Liver (tissue), 9 donors: Measurements from ENCODE around the gene IWS1. TPM values are rescaled to one million over a fixed set of nuclear protein-coding genes. Genes with fewer than 3 reads are reported as not detected.
A peak's percentile ranks its signal among the peaks of the same experiment; 100 is the strongest.

Source experiments
- DNase-seq: peaks from one replicate; pipeline ENCODE4 v3.0.0-alpha.2; 2017; ENCODE audit warnings: low spot score
- H3K27ac ChIP-seq, 2 donors: one replicate each; pipeline ENCODE4 v1.7.0; 2013; ENCODE audit warnings: inconsistent platforms in 2 of 2, low read length in 2 of 2, control low read depth in 1 of 2, low read depth in 1 of 2, mild to moderate bottlenecking in 1 of 2
- H3K27me3 ChIP-seq, 4 donors: one replicate each; pipeline versions ENCODE4 v1.6.1 to v1.7.0; 2013; ENCODE audit warnings: low read length in 3 of 4, inconsistent platforms in 1 of 4, mild to moderate bottlenecking in 1 of 4, moderate library complexity in 1 of 4; ENCODE audit not compliant: control insufficient read depth in 4 of 4, insufficient read depth in 4 of 4
- H3K36me3 ChIP-seq, 4 donors: one replicate each; pipeline versions ENCODE4 v1.6.1 to v1.7.0; 2013; ENCODE audit warnings: low read length in 3 of 4, mild to moderate bottlenecking in 3 of 4, low read depth in 1 of 4, moderate library complexity in 1 of 4; ENCODE audit not compliant: control insufficient read depth in 4 of 4, insufficient read depth in 3 of 4
- H3K4me1 ChIP-seq, 4 donors: one replicate each; pipeline versions ENCODE4 v1.6.1 to v1.7.0; 2013; ENCODE audit warnings: low read length in 3 of 4, mild to moderate bottlenecking in 3 of 4, moderate library complexity in 1 of 4; ENCODE audit not compliant: control insufficient read depth in 4 of 4, insufficient read depth in 4 of 4
- H3K4me3 ChIP-seq, 3 donors: one replicate each; pipeline versions ENCODE4 v1.6.1 to v1.7.0; 2013; ENCODE audit warnings: low read length in 3 of 3, control low read depth in 1 of 3, low read depth in 1 of 3, mild to moderate bottlenecking in 1 of 3
- H3K9ac ChIP-seq, 2 donors: one replicate each; pipeline ENCODE4 v1.7.0; 2013; ENCODE audit warnings: low read length in 2 of 2, mild to moderate bottlenecking in 2 of 2, moderate library complexity in 2 of 2, control low read depth in 1 of 2, low read depth in 1 of 2
- H3K9me3 ChIP-seq, 4 donors: one replicate each; pipeline versions ENCODE4 v1.6.1 to v1.7.0; 2013; ENCODE audit warnings: low read length in 3 of 4; ENCODE audit not compliant: control insufficient read depth in 4 of 4
- ATF3 ChIP-seq: IDR thresholded peaks from 2 replicates; pipeline ENCODE4 v1.6.1; 2016; ENCODE audit warnings: antibody characterized with exemption
- EGR1 ChIP-seq, 2 donors: IDR thresholded peaks; 2 replicates each; pipeline ENCODE4 v1.6.1; 2016 to 2018; ENCODE audit warnings: antibody characterized with exemption in 2 of 2, low read depth in 2 of 2
- FOXA1 ChIP-seq: IDR thresholded peaks from 2 replicates; pipeline ENCODE4 v1.6.1; 2016; ENCODE audit warnings: antibody characterized with exemption
- FOXA2 ChIP-seq: IDR thresholded peaks from 2 replicates; pipeline ENCODE4 v1.6.1; 2016; ENCODE audit warnings: antibody characterized with exemption
- GABPA ChIP-seq, 2 donors: IDR thresholded peaks in 1 of 2; conservative IDR thresholded peaks in 1 of 2; 2 replicates each; pipeline ENCODE4 v1.6.1; 2016; ENCODE audit warnings: antibody characterized with exemption in 2 of 2, mild to moderate bottlenecking in 1 of 2, moderate library complexity in 1 of 2
- HNF4A ChIP-seq, 2 donors: conservative IDR thresholded peaks; 2 replicates each; pipeline ENCODE4 v1.6.1; 2016; ENCODE audit warnings: antibody characterized with exemption in 2 of 2, mild to moderate bottlenecking in 2 of 2
- HNF4G ChIP-seq: IDR thresholded peaks from 2 replicates; pipeline ENCODE4 v1.6.1; 2016; ENCODE audit warnings: antibody characterized with exemption
- JUND ChIP-seq, 2 donors: IDR thresholded peaks; 2 replicates each; pipeline ENCODE4 v1.6.1; 2016; ENCODE audit warnings: antibody characterized with exemption in 2 of 2
- NR2F2 ChIP-seq: IDR thresholded peaks from 2 replicates; pipeline ENCODE4 v1.6.1; 2016; ENCODE audit warnings: antibody characterized with exemption
- RAD21 ChIP-seq, 2 donors: IDR thresholded peaks; 2 replicates each; pipeline ENCODE4 v1.6.1; 2016; ENCODE audit warnings: antibody characterized with exemption in 2 of 2, mild to moderate bottlenecking in 2 of 2
- RXRA ChIP-seq, 2 donors: IDR thresholded peaks; 2 replicates each; pipeline ENCODE4 v1.6.1; 2017 to 2018; ENCODE audit warnings: antibody characterized with exemption in 2 of 2, mild to moderate bottlenecking in 1 of 2
- SP1 ChIP-seq: IDR thresholded peaks from 2 replicates; pipeline ENCODE4 v1.6.1; 2018; ENCODE audit warnings: antibody characterized with exemption, mild to moderate bottlenecking
- TAF1 ChIP-seq: conservative IDR thresholded peaks from 2 replicates; pipeline ENCODE4 v1.6.1; 2016; ENCODE audit warnings: antibody characterized with exemption, mild to moderate bottlenecking
- YY1 ChIP-seq: IDR thresholded peaks from 2 replicates; pipeline ENCODE4 v1.6.1; 2016; ENCODE audit warnings: antibody characterized with exemption, mild to moderate bottlenecking
- ZBTB33 ChIP-seq: IDR thresholded peaks from 2 replicates; pipeline ENCODE4 v1.6.1; 2016; ENCODE audit warnings: antibody characterized with exemption
- WGBS: extraction: QIAGEN DNeasy Blood & Tissue Kit; methylation state at CpG from one replicate; pipeline ENCODE4 v1.1.7; 2013; 5-methylcytosine and 5-hydroxymethylcytosine counted together
- polyA plus RNA-seq, 2 donors: library from polyadenylated mRNA; stranded (reverse) in 1 of 2; unstranded in 1 of 2; fragments of 200-250 nt in 1 of 2; fragments of >200 nt in 1 of 2; fragmentation: Nextera tagmentation in 1 of 2; extraction: Ambion mirVana in 1 of 2; gene quantifications; one replicate each; pipeline versions ENCODE4 v1.2.1 to v1.2.3, GENCODE V29; 2013 to 2015
- total RNA-seq, 2 donors: library from RNA; depleted of rRNA; stranded (reverse); fragments of >200 nt; gene quantifications; one replicate each; pipeline ENCODE4 v1.2.3, GENCODE V29; 2014
- TF ChIP-seq, protein P1 (sequence below): IDR thresholded peaks from 2 replicates; pipeline ENCODE4 v1.6.1; 2016; ENCODE audit warnings: antibody characterized with exemption
- TF ChIP-seq, protein P2 (sequence below): IDR thresholded peaks from 2 replicates; pipeline ENCODE4 v1.6.1; 2016; ENCODE audit warnings: antibody characterized with exemption, mild to moderate bottlenecking
- TF ChIP-seq, protein P3 (sequence below): fragments of 150-350 bp; IDR thresholded peaks from 2 replicates; pipeline ENCODE4 v1.5.1; 2017; ENCODE audit warnings: improper control_type of control experiment, low read depth, low read length; ENCODE audit not compliant: missing input control
- donor health status: healthy.
- donor health status: healthy.
- donor health status: healthy.
- donor health status: healthy.
- donor health status: healthy.

The IWS1 gene
- total and polyA plus RNA-seq, 4 donors = 13.0 to 28.9 (median 22.8) TPM

GRCh38 chr2:127448526-127448925 is 77.8 kb downstream of the IWS1 start:
- H3K4me3 ChIP-seq = no peak overlapping the region
- peaks cover 0 to 3% (median 0%) of the 10 kb centered on the region in 4 donors for H3K4me1 ChIP-seq
- 91% methylated on average over 2 of the region's 2 CpGs for WGBS
- no peak overlapping the region for H3K9ac ChIP-seq
- H3K9me3 ChIP-seq = peaks cover 0 to 3% (median 1%) of the 10 kb centered on the region in 4 donors
- DNase-seq = no peak
- H3K27ac ChIP-seq = no peak overlapping the region
- TF ChIP-seq, protein P1, sequence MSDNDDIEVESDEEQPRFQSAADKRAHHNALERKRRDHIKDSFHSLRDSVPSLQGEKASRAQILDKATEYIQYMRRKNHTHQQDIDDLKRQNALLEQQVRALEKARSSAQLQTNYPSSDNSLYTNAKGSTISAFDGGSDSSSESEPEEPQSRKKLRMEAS = no peak
- TF ChIP-seq FOXA1 = no peak
- no peak for TF ChIP-seq TAF1
- no peak for TF ChIP-seq ATF3
- no peak for TF ChIP-seq YY1
- TF ChIP-seq HNF4A (conservative IDR thresholded peaks at IDR 0.05) = no peak
- TF ChIP-seq RXRA (IDR thresholded peaks at IDR 0.05) = no peak
- TF ChIP-seq, protein P2, sequence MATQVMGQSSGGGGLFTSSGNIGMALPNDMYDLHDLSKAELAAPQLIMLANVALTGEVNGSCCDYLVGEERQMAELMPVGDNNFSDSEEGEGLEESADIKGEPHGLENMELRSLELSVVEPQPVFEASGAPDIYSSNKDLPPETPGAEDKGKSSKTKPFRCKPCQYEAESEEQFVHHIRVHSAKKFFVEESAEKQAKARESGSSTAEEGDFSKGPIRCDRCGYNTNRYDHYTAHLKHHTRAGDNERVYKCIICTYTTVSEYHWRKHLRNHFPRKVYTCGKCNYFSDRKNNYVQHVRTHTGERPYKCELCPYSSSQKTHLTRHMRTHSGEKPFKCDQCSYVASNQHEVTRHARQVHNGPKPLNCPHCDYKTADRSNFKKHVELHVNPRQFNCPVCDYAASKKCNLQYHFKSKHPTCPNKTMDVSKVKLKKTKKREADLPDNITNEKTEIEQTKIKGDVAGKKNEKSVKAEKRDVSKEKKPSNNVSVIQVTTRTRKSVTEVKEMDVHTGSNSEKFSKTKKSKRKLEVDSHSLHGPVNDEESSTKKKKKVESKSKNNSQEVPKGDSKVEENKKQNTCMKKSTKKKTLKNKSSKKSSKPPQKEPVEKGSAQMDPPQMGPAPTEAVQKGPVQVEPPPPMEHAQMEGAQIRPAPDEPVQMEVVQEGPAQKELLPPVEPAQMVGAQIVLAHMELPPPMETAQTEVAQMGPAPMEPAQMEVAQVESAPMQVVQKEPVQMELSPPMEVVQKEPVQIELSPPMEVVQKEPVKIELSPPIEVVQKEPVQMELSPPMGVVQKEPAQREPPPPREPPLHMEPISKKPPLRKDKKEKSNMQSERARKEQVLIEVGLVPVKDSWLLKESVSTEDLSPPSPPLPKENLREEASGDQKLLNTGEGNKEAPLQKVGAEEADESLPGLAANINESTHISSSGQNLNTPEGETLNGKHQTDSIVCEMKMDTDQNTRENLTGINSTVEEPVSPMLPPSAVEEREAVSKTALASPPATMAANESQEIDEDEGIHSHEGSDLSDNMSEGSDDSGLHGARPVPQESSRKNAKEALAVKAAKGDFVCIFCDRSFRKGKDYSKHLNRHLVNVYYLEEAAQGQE = no peak
- no peak for TF ChIP-seq SP1
- no peak for TF ChIP-seq GABPA (IDR thresholded peaks at IDR 0.05 in 1 of 2, conservative IDR thresholded peaks at IDR 0.05 in 1 of 2)
- TF ChIP-seq RAD21 (IDR thresholded peaks at IDR 0.05) = no peak
- TF ChIP-seq JUND (IDR thresholded peaks at IDR 0.05) = no peak
- TF ChIP-seq NR2F2 = no peak
- TF ChIP-seq ZBTB33 = no peak
- TF ChIP-seq, protein P3, sequence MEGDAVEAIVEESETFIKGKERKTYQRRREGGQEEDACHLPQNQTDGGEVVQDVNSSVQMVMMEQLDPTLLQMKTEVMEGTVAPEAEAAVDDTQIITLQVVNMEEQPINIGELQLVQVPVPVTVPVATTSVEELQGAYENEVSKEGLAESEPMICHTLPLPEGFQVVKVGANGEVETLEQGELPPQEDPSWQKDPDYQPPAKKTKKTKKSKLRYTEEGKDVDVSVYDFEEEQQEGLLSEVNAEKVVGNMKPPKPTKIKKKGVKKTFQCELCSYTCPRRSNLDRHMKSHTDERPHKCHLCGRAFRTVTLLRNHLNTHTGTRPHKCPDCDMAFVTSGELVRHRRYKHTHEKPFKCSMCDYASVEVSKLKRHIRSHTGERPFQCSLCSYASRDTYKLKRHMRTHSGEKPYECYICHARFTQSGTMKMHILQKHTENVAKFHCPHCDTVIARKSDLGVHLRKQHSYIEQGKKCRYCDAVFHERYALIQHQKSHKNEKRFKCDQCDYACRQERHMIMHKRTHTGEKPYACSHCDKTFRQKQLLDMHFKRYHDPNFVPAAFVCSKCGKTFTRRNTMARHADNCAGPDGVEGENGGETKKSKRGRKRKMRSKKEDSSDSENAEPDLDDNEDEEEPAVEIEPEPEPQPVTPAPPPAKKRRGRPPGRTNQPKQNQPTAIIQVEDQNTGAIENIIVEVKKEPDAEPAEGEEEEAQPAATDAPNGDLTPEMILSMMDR = no peak
- TF ChIP-seq HNF4G = no peak
- TF ChIP-seq FOXA2 = no peak
- H3K27me3 ChIP-seq = no peaks in the 10 kb centered on the region
- H3K36me3 ChIP-seq = no peaks in the 10 kb centered on the region

DNA sequence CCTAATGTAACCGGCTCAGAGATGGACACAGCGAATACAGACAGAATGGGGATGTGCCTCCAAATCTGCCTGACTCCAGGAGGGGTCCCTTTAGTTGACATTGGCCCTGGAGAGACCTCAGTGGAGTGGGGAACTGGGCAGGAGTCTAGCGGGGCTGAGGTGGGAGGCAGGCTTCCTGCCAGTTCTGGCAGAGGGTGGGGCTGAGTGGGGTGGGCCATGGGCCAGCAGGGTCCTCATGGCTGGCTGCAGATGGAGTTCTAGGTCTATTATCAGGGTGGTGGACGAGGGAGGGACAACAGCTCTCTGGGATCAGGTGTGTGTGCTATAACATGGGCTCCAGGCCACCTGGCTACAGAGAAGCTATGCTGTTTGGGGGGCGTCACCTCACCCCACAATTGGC is 86.9 kb downstream of the IWS1 start:
- Histone ChIP-seq H3K4me1 (peaks cover 14 to 32% (median 16%) of the 10 kb centered on the region in 4 donors), H3K27me3 (no peaks in the 10 kb centered on the region), H3K9me3 (peaks cover 0 to 2% (median 0%) of the 10 kb centered on the region in 4 donors), H3K4me3 (no peak overlapping the region), H3K36me3 (no peaks in the 10 kb centered on the region), H3K27ac (peak overlapping the region; percentile 88 to 94), H3K9ac (no peak overlapping the region)
- 96% methylated on average over 5 of the region's 5 CpGs for WGBS
- no peak for DNase-seq
- TF ChIP-seq EGR1 (IDR thresholded peaks at IDR 0.05; ENCODE audit: low read depth in 2 of 2) (no peak), SP1 (no peak), RAD21 (IDR thresholded peaks at IDR 0.05) (no peak), ZBTB33 (no peak)
- TF ChIP-seq, protein P2 = no peak
- TF ChIP-seq, protein P1 = no peak
